OCI-LY7 (cell line): ENCODE measurements around the gene SATL1. TPM values are rescaled to one million over a fixed set of nuclear protein-coding genes. Genes with fewer than 3 reads are reported as not detected.

Experiments
- BruUV-seq: library from RNA; stranded (reverse); fragments of 400-500 nt; replicated peaks from 2 replicates; lab custom pipeline; 2021; lab: Mats Ljungman, UMichigan
- CTCF ChIA-PET: fragments of 300-600 bp; sonication (Branson Sonifier 250); formaldehyde crosslinking; loops from one replicate; lab custom pipeline; 2022; ENCODE audit warnings: antibody characterized with exemption; ENCODE audit not compliant: unreplicated experiment; lab: Charles Lee
- POLR2A ChIA-PET: fragments of 300-600 bp; sonication (Branson Sonifier 250); formaldehyde crosslinking; loops from one replicate; lab custom pipeline; 2022; ENCODE audit warnings: antibody characterized with exemption; lab: Charles Lee
- DNase-seq: peaks from one replicate; pipeline ENCODE4 v3.0.0-alpha.2; 2015; ENCODE audit warnings: low spot score
- H2AFZ ChIP-seq: fragments of 200-600 bp; sonication (generic), shearing (Covaris generic); 2 replicates; pipeline ENCODE4 v1.6.1; 2014; ENCODE audit warnings: mild to moderate bottlenecking, antibody characterized with exemption, low read length, moderate library complexity
- H3K27ac ChIP-seq: fragments of 200-600 bp; sonication (generic); 2 replicates; pipeline ENCODE4 v1.5.1; 2014; ENCODE audit warnings: mixed run types, low read depth, mild to moderate bottlenecking, moderate library complexity, low read length, inconsistent platforms; ENCODE audit not compliant: poor library complexity, severe bottlenecking
- H3K36me3 ChIP-seq: fragments of 200-600 bp; sonication (generic); 2 replicates; pipeline ENCODE4 v1.6.1; 2014; ENCODE audit warnings: mild to moderate bottlenecking, antibody characterized with exemption, low read length, moderate library complexity, mixed read lengths; ENCODE audit not compliant: insufficient read depth
- H3K4me1 ChIP-seq: fragments of 200-600 bp; sonication (generic); 2 replicates; pipeline ENCODE4 v1.5.1; 2014; ENCODE audit warnings: mild to moderate bottlenecking, low read length; ENCODE audit not compliant: insufficient read depth, poor library complexity, severe bottlenecking
- H3K4me2 ChIP-seq: fragments of 200-600 bp; sonication (generic); 2 replicates; pipeline ENCODE4 v1.6.1; 2014; ENCODE audit warnings: mild to moderate bottlenecking, low read length
- H3K4me3 ChIP-seq: fragments of 200-600 bp; sonication (generic); 2 replicates; pipeline ENCODE4 v1.5.1; 2014; ENCODE audit warnings: mild to moderate bottlenecking, low read depth, low read length; ENCODE audit not compliant: poor library complexity, severe bottlenecking
- H3K79me2 ChIP-seq: fragments of 200-600 bp; sonication (generic); 2 replicates; pipeline ENCODE4 v1.6.1; 2016; ENCODE audit warnings: low read depth, mild to moderate bottlenecking, low read length, moderate library complexity, mixed read lengths; ENCODE audit not compliant: insufficient read depth
- H3K9me2 ChIP-seq: fragments of 200-600 bp; sonication (generic); 2 replicates; pipeline ENCODE4 v1.6.1; 2016; ENCODE audit warnings: mild to moderate bottlenecking, low read length, mixed read lengths; ENCODE audit not compliant: insufficient read depth
- H3K9me3 ChIP-seq: fragments of 200-600 bp; sonication (generic); 2 replicates; pipeline ENCODE4 v1.6.1; 2014; ENCODE audit warnings: mild to moderate bottlenecking, mixed run types, low read length, mixed read lengths
- H4K20me1 ChIP-seq: fragments of 200-600 bp; sonication (generic); 2 replicates; pipeline ENCODE4 v1.6.1; 2014; ENCODE audit warnings: mild to moderate bottlenecking, antibody characterized with exemption, low read length, moderate library complexity, mixed read lengths; ENCODE audit not compliant: insufficient read depth
- CTCF ChIP-seq: fragments of 200-600 bp; sonication (generic); conservative IDR thresholded peaks from 2 replicates; pipeline ENCODE4 v1.5.1; 2014; ENCODE audit warnings: mild to moderate bottlenecking, antibody characterized with exemption, low read length, moderate library complexity, mixed read lengths
- EZH2phosphoT487 ChIP-seq: fragments of 200-600 bp; sonication (generic); IDR thresholded peaks from 2 replicates; pipeline ENCODE4 v1.6.1; 2018; ENCODE audit warnings: low read depth, borderline replicate concordance, mild to moderate bottlenecking, mixed run types, antibody characterized with exemption, low read length, moderate library complexity, mixed read lengths
- intact Hi-C: fragments of 100-400 bp; cut with micrococcal nuclease; formaldehyde crosslinking; loops from one replicate; pipeline ENCODE4 v1.10.0; 2022; ENCODE audit not compliant: unreplicated experiment
- total RNA-seq, 2 experiments: library from RNA; depleted of rRNA in 1 of 2; stranded (reverse); fragments of >200 nt in 1 of 2; shearing (Covaris generic) in 1 of 2; gene quantifications; 2 replicates each; pipeline ENCODE4 v1.2.3, GENCODE V29; 2014 to 2022

The SATL1 gene
- total RNA-seq, 2 experiments from 2014 or later, result 0.17 TPM; not detected in 1

GRCh38 chrX:85203461-85203970 is 40.1 kb downstream of the SATL1 start:
- no peaks in the 10 kb centered on the region for H3K36me3 ChIP-seq
- ChIA-PET POLR2A (no interaction called here), CTCF (no interaction called here)
- H3K4me1 ChIP-seq, result no peaks in the 10 kb centered on the region
- DNase-seq, result no peak
- no TSS peak for BruUV-seq
- no peaks in the 10 kb centered on the region for H3K9me2 ChIP-seq
- no peak overlapping the region for H3K4me3 ChIP-seq
- H2AFZ ChIP-seq, result no peak overlapping the region
- no peaks in the 10 kb centered on the region for H4K20me1 ChIP-seq
- H3K9me3 ChIP-seq, result no peaks in the 10 kb centered on the region
- no peak overlapping the region for H3K27ac ChIP-seq
- intact Hi-C loops, result no loop called here
- TF ChIP-seq EZH2phosphoT487 (no peak), CTCF (no peak)
- no peak overlapping the region for H3K4me2 ChIP-seq
- no peaks in the 10 kb centered on the region for H3K79me2 ChIP-seq

GRCh38 chrX:85196319-85196718 is 47.3 kb downstream of the SATL1 start:
- TF ChIP-seq EZH2phosphoT487, result no peak
- TF ChIP-seq CTCF, result no peak
- no peak for DNase-seq
- no peak overlapping the region for H2AFZ ChIP-seq
- H3K4me1 ChIP-seq, result no peaks in the 10 kb centered on the region
- ChIA-PET CTCF (no interaction called here), POLR2A (no interaction called here)
- H3K4me3 ChIP-seq, result no peak overlapping the region
- H3K79me2 ChIP-seq, result no peaks in the 10 kb centered on the region
- no peaks in the 10 kb centered on the region for H3K36me3 ChIP-seq
- H3K9me2 ChIP-seq, result no peaks in the 10 kb centered on the region
- BruUV-seq, result no TSS peak
- intact Hi-C loops, result no loop called here
- no peak overlapping the region for H3K4me2 ChIP-seq
- H3K9me3 ChIP-seq, result no peaks in the 10 kb centered on the region
- H4K20me1 ChIP-seq, result no peaks in the 10 kb centered on the region
- H3K27ac ChIP-seq, result no peak overlapping the region

DNA sequence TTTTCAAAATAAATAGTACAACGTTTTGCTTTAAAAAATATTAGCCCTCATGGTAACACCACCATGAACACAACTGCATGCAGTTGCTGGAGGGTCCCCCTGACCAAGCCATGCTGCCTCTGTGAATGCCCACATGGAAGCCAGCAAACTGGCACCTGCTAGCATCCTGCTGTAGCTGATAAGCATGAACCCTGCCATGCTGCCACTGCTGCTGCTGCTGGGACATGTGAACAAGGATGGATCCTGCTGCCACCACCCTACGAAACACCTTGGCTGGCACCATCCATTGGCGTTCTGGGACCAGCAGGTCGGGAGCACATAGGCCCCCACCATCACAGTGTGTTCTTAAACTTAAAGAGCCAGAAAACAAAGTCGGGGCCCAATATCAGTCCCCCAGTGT is 83.9 kb downstream of the SATL1 start:
- TF ChIP-seq CTCF (no peak), EZH2phosphoT487 (no peak)
- CTCF ChIA-PET, result no interaction called here
- no TSS peak for BruUV-seq
- no peaks in the 10 kb centered on the region for H3K9me3 ChIP-seq
- no peaks in the 10 kb centered on the region for H3K9me2 ChIP-seq
- no peak overlapping the region for H3K27ac ChIP-seq
- H3K4me1 ChIP-seq, result no peaks in the 10 kb centered on the region
- no peak for DNase-seq
- intact Hi-C loops, result no loop called here
- POLR2A ChIA-PET, result no interaction called here
- H3K36me3 ChIP-seq, result no peaks in the 10 kb centered on the region
- H3K79me2 ChIP-seq, result no peaks in the 10 kb centered on the region
- no peaks in the 10 kb centered on the region for H4K20me1 ChIP-seq
- H2AFZ ChIP-seq, result no peak overlapping the region
- H3K4me2 ChIP-seq, result no peak overlapping the region
- no peak overlapping the region for H3K4me3 ChIP-seq
